GM10248 (cell line): ENCODE measurements around the gene IRF2BPL.
"Not testable (repeated sequence)": the region's sequence is repeated elsewhere in the genome, so short reads cannot be mapped to it uniquely, and the experiment has no call there.

Source experiments
- CTCF ChIA-PET: fragments of 300-600 bp; sonication (Branson Sonifier 250); formaldehyde crosslinking; extraction: SDS; loops from one replicate; lab custom pipeline; 2021; ENCODE audit warnings: antibody characterized with exemption; lab: Yijun Ruan, JAX
- POLR2A ChIA-PET: fragments of 350-650 bp; sonication (Branson Sonifier 250); formaldehyde crosslinking; extraction: SDS; loops from one replicate; lab custom pipeline; 2020; ENCODE audit warnings: antibody characterized with exemption; lab: Yijun Ruan, JAX
- DNase-seq: peaks from one replicate; pipeline ENCODE4 v3.0.0; 2012; ENCODE audit errors: extremely low spot score
- CTCF ChIP-seq: IDR thresholded peaks from 2 replicates; pipeline ENCODE4 v1.5.1; 2012; ENCODE audit warnings: mild to moderate bottlenecking, low read depth; ENCODE audit errors: extremely low read depth, missing control alignments, control extremely low read depth

The IRF2BPL gene

GRCh38 chr14:77024171-77024691, 4.3 kb downstream of the IRF2BPL start:
- no peak for TF ChIP-seq CTCF
- POLR2A ChIA-PET, result interaction anchor here (0.6 to 1.0 kb wide), 2 partner anchors 12 to 46 kb away, joined by 5 to 9 read pairs; no protein-coding TSS in a partner anchor
- DNase-seq, result no peak
- CTCF ChIA-PET, result interaction anchor here (0.8 to 1.3 kb wide), 9 partner anchors 11 to 111 kb away, joined by 3 read pairs; no protein-coding TSS in a partner anchor

GRCh38 chr14:77023001-77023996, 5.2 kb downstream of the IRF2BPL start:
- no peak for TF ChIP-seq CTCF

GRCh38 chr14:77022236-77022852, 6.2 kb downstream of the IRF2BPL start:
- no peak for TF ChIP-seq CTCF
- peak; percentile 51 for DNase-seq
- ChIA-PET CTCF (interaction anchor here (0.6 to 1.6 kb wide), 9 partner anchors 13 to 106 kb away, joined by 3 to 5 read pairs (median 3); no protein-coding TSS in a partner anchor), POLR2A (interaction anchor here (0.6 to 1.0 kb wide), 2 partner anchors 16 to 44 kb away, joined by 3 to 5 read pairs; no protein-coding TSS in a partner anchor)

More at GRCh38 chr14:77023001-77023996, 5.2 kb downstream of the IRF2BPL start:
- ChIA-PET POLR2A (interaction anchor here (1.0 kb wide), 2 partner anchors 45 kb away, joined by 5 read pairs; no protein-coding TSS in a partner anchor), CTCF (interaction anchor here (0.8 to 1.6 kb wide), 10 partner anchors 10 to 110 kb away, joined by 3 to 5 read pairs (median 3); no protein-coding TSS in a partner anchor)
- no peak for DNase-seq

GRCh38 chr14:77021424-77021823, 7.1 kb downstream of the IRF2BPL start:
- DNase-seq, POLR2A ChIA-PET: not testable (repeated sequence)
- CTCF ChIA-PET, result interaction anchor here (0.6 to 1.6 kb wide), 6 partner anchors 13 to 108 kb away, joined by 3 to 4 read pairs (median 3); no protein-coding TSS in a partner anchor

- ChIA-PET CTCF (no interaction called here), POLR2A (no interaction called here)
- DNase-seq, result no peak
- TF ChIP-seq CTCF, result no peak
Observed at GRCh38 chr14:77018785-77019184, 9.7 kb downstream of the IRF2BPL start.

GRCh38 chr14:77017666-77018065, 10.8 kb downstream of the IRF2BPL start:
- TF ChIP-seq CTCF, result no peak
- POLR2A ChIA-PET, result no interaction called here
- no peak for DNase-seq
- CTCF ChIA-PET, result interaction anchor here (1.0 to 1.1 kb wide), 2 partner anchors 19 to 53 kb away, joined by 3 read pairs; no protein-coding TSS in a partner anchor
